H4 (cell line): Measurements from ENCODE around the gene TOLLIP. TPM values are rescaled to one million over a fixed set of nuclear protein-coding genes. Genes with fewer than 3 reads are reported as not detected.
"Not testable (repeated sequence)": the region's sequence is repeated elsewhere in the genome, so short reads cannot be mapped to it uniquely, and the experiment has no call there.

Source experiments
- DNase-seq: peaks from one replicate; pipeline ENCODE4 v3.0.0-alpha.2; 2015; ENCODE audit warnings: low spot score
- total RNA-seq: library from RNA; depleted of rRNA; stranded (reverse); fragments of >200 nt; shearing (Covaris generic); gene quantifications from 2 replicates; pipeline ENCODE4 v1.2.3, GENCODE V29; 2014

TOLLIP gene
- total RNA-seq, 1 experiment from 2014 or later = 18.6 TPM

DNA sequence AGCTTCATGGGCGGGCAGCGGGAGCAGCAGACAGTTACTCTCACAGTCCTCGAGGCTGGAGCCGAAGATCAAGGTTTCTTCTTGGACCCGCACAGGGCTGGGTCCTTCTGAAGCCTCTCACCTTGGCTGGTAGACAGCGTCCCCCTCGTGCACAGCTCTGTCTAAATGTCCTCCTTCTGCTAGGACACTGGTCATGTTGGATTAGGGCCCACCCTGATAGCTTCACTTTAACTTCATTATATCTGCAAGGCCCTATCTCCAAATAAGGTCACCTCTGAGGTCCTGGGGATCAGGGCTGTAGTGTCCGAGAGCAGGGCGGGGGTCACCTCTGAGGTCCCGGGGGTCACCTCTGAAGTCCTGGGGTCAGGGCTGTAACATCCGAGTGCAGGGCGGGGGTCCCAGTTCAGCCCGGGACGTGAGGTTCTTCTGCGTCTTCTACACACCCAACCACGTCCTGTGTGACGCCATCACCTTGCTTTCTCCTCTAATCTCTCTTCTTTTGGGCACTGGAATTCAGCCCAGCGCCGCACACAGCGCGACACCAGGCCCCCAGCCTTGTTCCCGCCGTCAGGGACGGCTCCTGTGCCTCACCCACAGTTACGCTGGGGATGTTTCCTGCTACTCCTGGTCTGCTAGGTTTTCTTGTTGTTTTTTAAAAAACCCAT, 34.1 kb upstream of the TOLLIP start:
- no peak for DNase-seq

DNA sequence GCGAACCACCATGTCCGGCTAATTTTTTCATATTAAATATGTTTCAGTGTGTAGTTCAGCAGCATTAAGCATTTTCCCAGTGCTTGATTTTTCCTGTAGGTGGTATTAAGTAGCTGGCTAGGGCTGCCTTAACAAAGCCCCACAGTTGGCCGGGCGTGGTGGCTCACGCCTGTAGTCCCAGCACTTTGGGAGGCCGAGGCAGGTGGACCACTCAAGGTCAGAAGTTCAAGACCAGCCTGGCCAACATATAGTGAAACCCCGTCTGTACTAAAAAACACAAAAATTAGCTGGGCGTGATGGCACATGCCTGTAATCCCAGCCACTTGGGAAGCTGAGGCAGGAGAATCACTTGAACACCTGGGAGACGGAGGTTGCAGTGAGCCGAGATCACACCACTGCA, 33.5 kb upstream of the TOLLIP start:
- no peak for DNase-seq

DNA sequence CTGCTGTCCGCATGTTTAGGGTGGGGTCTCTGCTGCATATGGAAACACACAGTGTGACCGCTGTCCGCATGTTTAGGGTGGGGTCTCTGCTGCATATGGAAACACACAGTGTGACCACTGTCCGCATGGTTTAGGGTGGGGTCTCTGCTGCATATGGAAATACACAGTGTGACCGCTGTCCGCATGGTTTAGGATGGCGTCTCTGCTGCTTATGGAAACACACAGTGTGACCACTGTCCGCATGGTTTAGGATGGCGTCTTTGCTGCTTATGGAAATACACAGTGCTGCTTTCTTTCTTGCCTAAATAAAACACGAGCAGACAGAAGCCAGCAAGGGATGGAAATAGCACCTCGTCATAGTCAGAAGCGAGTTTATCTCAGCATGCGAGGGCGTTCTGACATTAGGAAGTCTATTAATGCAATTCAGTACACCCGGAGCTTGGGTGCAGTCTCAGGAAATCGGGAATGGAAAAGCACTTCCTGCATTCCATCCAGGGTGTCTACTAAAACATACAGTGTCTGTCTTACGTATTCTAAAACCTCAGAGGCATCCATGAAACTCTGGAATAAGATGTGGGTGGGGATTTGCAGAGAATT, 32.6 kb upstream of the TOLLIP start:
- DNase-seq = peak; percentile 55

DNA sequence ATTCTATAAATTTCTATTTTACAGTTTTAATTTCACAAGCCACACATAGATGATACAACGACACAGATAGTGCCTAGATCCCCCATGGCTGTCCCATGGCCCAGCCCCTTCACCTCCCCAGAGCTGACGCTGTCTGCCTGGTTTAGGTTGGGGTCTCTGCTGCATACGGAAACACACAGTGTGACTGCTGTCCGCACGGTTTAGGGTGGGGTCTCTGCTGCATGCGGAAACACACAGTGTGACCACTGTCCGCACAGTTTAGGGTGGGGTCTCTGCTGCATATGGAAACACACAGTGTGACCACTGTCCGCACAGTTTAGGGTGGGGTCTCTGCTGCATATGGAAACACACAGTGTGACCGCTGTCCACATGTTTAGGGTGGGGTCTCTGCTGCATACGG, 31.8 kb upstream of the TOLLIP start:
- DNase-seq = not testable (repeated sequence)

DNA sequence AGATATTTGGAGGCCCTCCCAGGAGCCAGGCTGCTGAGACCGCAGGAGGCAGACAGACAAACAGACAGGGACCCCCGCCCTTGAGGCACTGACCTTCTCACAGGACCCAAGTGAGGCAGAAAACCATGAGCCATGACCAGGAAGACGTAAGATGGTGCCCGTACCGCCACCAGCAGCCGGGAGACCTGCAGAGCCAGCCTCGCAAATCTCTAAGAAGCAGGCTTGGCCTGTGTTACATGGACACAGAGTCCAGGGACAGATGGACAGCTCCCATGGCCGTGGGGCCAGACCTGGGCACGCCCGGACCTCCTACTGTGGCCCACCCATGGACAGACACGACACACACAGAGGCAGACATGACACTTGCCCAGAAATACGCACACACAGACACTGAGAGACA, 30.7 kb upstream of the TOLLIP start:
- no peak for DNase-seq

DNA sequence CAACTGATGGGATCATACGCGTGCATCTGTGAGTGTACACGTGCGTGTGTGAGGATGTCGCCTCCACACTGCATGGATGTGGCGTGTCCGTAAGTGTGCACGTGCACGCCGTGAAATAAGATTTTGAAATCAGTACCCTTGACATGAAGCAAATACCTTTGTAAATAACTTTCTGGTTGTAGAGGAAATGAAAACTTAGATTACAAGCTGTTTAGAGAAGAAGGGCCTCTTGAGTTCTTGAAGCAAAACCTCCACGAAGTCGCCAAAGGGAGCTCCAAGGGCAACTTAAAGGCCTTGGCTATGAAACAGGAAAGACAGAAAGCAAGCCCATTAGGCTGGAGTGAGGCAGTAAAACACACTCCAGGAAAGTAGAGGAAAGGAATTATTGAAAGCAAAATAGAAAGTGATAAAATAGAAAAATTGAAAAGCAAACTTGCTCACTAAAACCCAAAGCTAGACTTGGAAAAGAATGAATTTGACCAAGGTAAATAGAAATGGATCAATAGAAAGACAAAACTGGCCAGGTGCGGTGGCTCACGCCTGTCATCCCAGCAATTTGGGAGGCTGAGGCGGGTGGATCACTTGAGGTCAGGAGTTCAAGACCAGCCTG, 29.7 kb upstream of the TOLLIP start:
- DNase-seq = no peak

DNA sequence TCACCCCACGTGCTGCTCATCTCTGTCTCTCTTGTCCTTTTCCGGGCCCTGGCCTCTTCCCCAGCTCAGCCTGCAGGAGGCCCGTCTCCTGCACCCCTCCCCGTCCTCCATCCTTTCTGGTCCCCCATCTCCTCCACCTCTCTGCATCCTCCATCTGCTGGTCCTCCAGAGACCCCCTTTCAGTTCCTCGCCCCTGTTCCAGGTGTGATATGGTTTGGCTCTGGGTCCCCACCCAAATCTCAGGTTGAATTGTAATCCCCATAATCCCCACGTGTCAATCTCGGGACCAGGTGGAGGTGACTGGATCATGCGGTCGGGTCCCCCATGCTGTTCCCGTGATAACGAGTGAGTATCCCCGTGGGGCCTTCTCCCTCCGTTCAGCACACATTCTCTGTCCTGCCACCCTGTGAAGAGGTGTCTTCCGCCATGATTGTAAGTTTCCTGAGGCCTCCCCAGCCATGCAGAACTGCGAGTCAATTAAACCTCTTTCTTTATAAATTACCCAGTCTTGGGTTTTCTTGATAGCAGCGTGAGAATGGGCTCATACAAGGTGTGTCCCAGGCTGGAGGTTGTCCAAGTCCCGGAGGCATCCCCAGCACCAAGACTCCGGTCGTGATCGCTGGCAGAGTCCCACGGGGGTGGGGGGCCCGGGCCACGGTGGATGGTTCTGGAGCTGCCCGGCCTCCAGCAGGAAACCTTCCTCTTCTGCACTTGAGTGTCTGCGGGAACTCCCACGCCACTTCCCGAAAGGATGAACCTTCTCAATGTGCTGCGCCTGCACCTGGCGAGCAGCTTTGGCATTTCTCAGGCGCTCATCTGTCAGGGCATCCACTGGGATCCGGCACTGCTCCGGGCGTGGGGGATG, 29.0 kb upstream of the TOLLIP start:
- DNase-seq = no peak

DNA sequence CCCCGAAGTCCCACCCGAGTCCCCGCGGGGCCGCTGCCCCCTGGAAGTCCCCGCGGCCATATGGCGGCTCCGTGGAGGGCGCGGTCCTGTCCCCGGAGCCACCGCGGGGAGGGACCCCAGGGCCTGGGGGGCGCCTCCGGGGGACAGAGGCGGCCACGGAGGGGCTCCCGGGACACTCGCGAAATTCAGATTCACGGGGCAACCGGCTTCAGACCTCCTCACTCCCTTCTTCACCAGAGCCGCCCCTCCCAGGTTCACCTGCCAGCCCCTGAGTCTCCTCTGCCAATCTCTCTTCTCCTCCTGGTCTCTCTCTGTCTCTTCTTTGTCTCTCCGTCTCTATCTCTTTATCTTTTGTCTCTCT, 28.2 kb upstream of the TOLLIP start:
- DNase-seq = no peak

DNA sequence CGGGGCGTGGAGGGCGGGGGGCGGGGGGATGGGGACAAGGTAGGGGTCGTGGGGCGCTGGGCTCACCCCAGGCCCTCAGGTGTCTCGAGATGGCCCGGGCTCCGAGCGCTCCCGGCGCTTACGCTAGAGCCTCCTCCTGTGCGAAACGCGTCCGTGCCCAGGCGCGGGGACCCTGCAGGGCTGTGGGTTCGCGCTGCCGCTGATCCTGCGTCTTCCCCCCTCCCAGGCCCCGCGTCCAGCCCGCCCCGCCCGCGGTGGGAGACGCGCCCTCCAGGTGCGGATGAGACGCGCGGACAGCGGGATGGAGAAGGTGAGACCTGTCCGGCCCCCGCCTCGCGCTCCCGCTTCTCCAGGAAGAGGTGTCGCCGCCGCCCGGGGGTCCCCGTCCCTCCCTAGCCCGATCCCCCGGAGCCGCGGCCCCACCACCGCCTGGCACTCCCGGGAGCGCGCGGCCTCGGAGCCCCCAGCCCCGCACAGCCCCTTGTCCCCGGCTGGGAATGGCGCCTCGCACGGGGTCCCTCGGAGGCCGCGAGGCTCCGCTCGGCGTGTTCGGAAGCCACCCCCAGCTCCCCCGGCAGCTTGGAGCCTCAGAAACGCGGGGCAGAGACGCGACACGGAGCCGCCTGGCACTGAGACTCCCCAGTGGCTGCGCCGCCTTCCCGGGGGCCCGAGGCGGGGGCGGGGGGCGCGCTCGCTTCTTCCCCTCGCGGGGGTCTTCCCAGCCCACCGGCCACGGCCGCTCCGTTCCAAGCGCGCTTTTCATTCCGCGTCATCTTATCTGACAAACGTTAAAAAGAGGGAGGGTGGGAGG, 27.6 kb upstream of the TOLLIP start:
- no peak for DNase-seq

DNA sequence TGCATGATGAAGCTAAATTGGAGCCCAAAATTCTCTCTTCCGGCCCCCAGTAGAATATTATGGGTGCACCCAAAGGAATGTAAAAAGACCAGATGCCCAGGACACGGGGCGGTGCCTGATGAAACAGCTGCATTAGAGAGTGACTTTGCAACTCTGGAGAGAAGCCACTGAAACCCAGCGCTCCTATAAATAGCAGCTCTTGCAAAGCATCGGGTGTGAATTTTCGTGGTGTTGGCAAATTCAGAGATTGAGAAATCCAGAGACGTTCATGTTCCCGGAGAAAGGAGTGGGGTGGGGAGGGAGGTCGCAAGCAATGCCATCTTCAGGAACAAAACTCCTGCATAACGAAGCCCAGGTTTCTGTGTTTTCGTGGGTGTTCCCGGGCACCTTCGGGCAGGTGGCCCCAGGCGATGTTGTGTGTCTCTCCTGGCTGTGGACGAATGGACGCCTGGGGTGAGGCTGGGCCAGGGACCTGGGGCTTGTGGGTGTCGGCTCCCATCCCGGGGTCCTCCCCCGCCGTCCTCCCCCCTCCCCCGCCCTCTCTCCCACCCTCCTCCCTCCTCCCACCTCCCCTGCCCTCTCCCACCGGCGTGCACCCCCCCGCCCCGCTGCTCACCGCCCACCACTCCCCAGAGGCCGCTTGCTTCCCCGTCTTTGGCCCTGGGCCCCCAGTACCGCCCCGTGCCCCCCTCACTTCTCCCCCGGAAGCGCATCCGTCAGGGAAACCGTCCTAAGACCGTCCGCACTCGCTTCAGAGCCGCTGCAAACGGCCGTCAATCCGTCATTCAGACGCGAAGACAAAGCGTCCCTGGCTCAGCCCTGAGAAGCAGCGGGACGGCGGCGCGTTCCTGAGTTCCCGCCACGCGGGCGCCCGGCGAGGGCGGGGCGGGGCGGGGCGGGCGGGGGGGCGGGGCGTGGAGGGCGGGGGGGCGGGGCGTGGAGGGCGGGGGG, 26.7 kb upstream of the TOLLIP start:
- DNase-seq = peak; percentile 82

DNA sequence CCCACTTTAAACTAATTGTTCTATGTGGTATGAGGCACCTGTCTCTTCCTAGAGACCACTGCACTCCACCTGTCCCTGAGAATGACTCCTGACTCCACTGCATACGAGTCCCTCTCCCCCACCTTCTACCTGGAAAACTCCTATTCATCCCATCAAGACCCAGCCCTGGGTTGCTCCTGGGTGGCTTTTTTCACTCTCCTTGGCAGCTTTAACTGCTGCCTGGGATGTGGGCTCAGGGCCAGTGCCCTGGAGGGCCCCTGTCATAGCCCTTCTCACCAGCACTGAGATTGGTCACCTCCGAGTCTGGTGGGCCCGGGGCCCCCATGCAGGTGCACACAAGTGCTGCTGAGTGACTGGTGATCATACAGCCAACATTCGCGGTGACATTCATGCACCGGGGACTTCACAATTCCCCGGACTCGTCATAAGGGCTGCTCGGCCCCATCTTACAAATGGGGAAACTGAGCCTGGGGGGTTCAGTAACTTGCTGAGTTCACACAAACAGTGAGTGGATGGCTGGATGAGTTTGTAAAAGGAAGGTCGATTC, 25.9 kb upstream of the TOLLIP start:
- DNase-seq = no peak

DNA sequence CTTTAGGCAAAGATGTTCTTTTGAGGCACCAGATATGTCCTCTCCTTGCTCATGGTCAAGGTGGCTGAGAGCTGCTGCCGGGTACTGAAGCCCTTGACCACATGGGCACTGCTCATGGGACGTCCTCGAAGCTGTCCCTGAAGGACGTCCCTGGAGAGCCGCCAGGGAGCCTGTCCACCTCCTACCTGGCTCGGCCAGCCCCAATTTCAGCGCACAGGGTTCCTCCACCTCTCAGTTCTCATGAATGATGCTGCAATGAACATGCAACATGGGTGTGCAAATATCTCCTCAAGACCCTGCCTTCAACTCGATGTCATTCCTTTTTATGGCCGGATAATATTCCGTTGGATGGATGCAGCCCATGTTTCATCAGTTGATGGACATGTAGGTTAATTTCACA, 24.4 kb upstream of the TOLLIP start:
- DNase-seq = no peak

DNA sequence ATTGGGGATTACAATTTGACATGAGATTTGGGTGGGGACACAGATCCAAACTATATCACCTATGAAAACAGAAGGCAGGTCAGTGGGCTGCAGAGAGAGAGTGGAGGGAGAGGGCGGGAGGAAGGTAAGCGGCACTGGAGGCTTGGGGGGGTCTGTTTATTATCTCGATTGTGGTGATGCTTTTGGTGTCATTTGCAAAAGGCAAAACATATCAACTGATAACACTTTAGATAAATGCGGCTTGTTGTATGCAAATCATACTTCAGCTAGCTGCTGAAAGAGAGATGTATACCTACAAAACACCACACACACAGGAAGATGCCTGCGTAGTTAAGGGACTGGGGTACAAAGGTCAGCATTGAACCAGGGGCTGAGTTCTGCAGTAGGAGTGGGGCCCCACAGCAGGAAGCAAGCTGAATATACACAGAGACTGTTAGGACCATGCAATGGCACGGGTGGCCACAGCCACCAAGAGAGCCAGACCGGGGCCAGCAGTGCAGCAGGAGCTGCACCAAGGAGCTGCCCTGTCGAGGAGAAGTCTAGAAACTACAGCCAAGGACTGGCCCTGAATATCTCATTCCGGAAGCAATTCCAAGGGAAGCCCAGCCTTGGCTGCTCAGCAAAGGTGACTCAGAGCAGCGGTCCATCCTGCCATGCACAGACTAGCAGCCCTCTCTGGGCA, 23.8 kb upstream of the TOLLIP start:
- no peak for DNase-seq

DNA sequence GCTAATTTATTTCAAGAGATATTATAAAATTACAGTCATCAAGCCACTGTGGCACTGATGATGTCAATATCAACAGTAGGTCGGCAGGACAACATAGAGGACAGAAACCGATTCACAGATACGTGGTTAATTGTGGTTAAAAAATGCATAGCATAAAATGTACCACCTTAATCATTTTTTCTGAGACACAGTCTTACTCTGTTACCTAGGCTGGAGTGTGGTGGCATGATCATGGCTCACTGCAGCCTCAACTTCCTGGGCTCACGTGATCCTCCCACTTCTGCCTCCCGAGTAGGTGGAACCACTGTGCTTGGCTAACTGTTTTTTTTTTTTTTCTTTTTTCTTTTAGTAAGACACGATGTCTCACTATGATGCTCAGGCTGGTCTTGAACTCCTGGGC, 21.0 kb upstream of the TOLLIP start:
- no peak for DNase-seq

DNA sequence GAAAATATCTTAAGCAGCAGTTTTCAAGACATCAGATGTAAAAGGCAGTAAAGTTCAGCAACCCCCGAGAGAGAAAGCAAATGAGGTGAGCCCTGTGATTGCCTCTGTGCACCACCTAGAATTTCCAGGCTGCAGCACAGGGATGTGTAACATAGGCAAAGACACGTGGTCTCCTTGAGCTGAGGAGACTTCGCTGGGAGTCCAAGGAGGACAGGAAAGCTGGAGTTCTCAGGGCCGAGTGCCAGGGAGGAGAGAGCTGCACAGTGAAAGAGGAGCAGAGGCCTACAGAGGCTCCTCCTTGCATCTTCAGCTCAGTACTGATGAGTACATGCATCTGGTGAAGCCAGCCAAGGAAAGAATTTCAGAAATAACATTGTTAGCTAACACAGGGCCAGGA, 17.6 kb upstream of the TOLLIP start:
- DNase-seq = peak; percentile 84

DNA sequence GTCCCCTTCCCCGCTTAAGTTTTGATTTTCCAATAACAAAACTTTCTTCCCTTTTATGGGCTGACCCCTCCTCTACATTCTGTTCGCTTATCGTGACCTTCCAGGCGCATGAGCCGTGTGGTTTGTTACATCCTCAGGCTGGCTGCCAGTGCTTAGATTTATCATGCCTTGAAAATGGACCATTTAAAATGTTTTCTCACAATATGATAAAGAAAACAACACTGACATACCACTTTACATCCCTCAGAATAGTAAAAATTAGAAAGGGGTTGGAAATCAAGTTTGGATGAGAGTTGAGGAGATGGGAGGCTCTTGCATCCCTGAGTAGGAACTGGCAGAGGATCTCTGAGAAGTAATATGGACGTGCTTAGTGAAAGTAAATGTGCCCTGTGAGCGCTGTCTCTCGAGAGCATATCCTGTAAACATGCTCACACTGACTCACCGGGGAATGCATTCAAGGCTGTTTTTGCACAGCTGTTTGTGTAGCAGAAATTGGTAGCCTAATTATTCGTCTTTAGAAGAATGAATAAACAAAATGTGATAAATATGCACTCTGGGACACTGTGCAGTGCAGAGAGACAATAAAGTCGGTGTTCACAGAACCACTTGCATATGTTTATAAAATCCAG, 17.1 kb upstream of the TOLLIP start:
- DNase-seq = peak; percentile 89

DNA sequence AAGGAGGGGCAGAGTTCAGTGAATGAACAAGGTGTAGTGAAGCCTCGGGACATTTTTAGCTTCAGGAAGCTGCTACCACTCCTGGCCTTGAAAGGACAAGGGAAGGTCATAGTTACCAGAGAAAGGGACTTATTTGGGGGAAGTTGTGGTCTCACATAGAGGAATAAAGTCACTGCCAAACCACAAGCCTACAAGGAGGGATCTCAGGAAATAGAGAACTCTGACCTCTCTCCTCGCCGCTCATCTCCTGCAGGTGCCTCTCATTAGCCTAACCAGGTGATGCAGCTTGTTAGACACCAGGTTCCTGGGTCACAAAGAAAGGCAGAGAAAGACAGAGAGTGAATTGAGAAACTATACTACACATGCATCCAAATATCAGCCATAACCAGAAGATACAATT, 14.3 kb upstream of the TOLLIP start:
- no peak for DNase-seq

DNA sequence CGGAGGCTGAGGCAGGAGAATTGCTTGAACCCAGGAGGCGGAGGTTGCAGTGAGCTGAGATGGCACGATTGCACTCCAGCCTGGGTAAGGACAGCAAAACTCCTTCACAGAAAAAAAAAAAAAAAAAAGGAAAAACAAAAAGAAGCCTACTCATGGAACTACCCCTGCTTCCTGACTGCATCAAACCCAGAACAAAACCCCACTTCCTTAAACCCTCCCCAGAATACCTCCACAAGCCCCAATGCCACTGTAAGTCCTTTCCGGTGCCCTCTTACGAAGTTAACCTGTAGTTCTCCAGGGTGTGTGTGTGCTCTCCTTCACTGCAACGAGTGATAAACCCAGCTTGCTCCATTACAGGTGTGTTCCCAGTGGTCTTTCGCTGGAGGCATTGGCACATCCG, 8.6 kb upstream of the TOLLIP start:
- no peak for DNase-seq

DNA sequence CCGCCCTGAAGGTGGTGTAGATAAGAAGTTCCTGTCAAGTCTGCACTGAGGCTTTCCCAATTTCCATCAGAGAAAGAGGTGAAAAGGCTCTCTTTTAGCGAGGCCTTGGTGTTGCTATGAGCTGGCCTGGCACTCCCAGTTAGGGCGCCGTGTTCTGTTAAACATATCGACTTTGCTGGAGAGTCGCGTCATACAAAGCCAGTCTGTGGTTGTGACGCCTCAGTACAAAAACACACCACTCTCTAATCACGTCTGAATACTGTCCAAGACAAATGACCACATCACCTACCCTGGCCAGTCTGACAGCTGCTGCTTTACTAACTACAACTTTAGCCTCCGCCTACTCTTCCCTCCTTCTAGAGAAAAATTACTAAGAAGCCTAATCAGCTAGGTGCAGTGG, 8.0 kb upstream of the TOLLIP start:
- DNase-seq = no peak
